Measurements from ENCODE around the gene LKAAEAR1. TPM values are rescaled to one million over a fixed set of nuclear protein-coding genes. Genes with fewer than 3 reads are reported as not detected.

The LKAAEAR1 gene
- polyA plus RNA-seq, 1 experiment, result not detected

GRCh38 chr20:64101731-64102621 lies 17.8 kb upstream of the LKAAEAR1 start:
- DNase-seq (ENCODE audit: low read depth), result no peak
- TF ChIP-seq CTCF (IDR thresholded peaks at IDR 0.05; ENCODE audit: insufficient read depth, low read depth, low read length), result peak; percentile 48
- Histone ChIP-seq H3K36me3 (ENCODE audit: control insufficient read depth, insufficient read depth, low read length) (no peaks in the 10 kb centered on the region), H3K27me3 (ENCODE audit: control insufficient read depth, insufficient read depth, low read length) (peaks cover 24% of the 10 kb centered on the region), H3K4me3 (ENCODE audit: low read depth, low read length) (no peak overlapping the region; the same call in 1 of the 2 replicates)
- ChIA-PET CTCF (interaction anchor here (1.3 to 1.5 kb wide), 2 partner anchors 11 to 19 kb away, joined by 4 to 6 read pairs; no protein-coding TSS in a partner anchor), POLR2A (no interaction called here)

GRCh38 chr20:64100946-64101688 lies 16.9 kb upstream of the LKAAEAR1 start:
- Histone ChIP-seq H3K4me3 (ENCODE audit: low read depth, low read length) (no peak overlapping the region), H3K27me3 (ENCODE audit: control insufficient read depth, insufficient read depth, low read length) (peaks cover 24% of the 10 kb centered on the region), H3K36me3 (ENCODE audit: control insufficient read depth, insufficient read depth, low read length) (no peaks in the 10 kb centered on the region)
- CTCF ChIA-PET, result interaction anchor here (1.3 to 1.5 kb wide), 2 partner anchors 10 to 18 kb away, joined by 4 to 6 read pairs; no protein-coding TSS in a partner anchor
- POLR2A ChIA-PET, result no interaction called here
- TF ChIP-seq CTCF (IDR thresholded peaks at IDR 0.05; ENCODE audit: insufficient read depth, low read depth, low read length), result no peak
- DNase-seq (ENCODE audit: low read depth), result no peak

GRCh38 chr20:64100566-64100888 lies 16.3 kb upstream of the LKAAEAR1 start:
- peaks cover 24% of the 10 kb centered on the region for H3K27me3 ChIP-seq (ENCODE audit: control insufficient read depth, insufficient read depth, low read length)
- ChIA-PET POLR2A (no interaction called here), CTCF (interaction anchor here (1.5 kb wide), 1 partner anchor 17 kb away, joined by 6 read pairs; no protein-coding TSS in a partner anchor)
- TF ChIP-seq CTCF (IDR thresholded peaks at IDR 0.05; ENCODE audit: insufficient read depth, low read depth, low read length), result no peak
- H3K4me3 ChIP-seq (ENCODE audit: low read depth, low read length), result no peak overlapping the region
- no peak for DNase-seq (ENCODE audit: low read depth)
- no peaks in the 10 kb centered on the region for H3K36me3 ChIP-seq (ENCODE audit: control insufficient read depth, insufficient read depth, low read length)

- ChIA-PET CTCF (interaction anchor here (0.6 to 1.0 kb wide), 2 partner anchors 10 to 1304 kb away, joined by 3 read pairs; partner anchors contain the start of gene MRGBP), POLR2A (no interaction called here)
- Histone ChIP-seq H3K36me3 (ENCODE audit: control insufficient read depth, insufficient read depth, low read length) (no peaks in the 10 kb centered on the region), H3K27me3 (ENCODE audit: control insufficient read depth, insufficient read depth, low read length) (peaks cover 24% of the 10 kb centered on the region), H3K4me3 (ENCODE audit: low read depth, low read length) (no peak overlapping the region)
- DNase-seq (ENCODE audit: low read depth), result no peak
- TF ChIP-seq CTCF (IDR thresholded peaks at IDR 0.05; ENCODE audit: insufficient read depth, low read depth, low read length), result no peak
Observed at GRCh38 chr20:64099880-64100565, 15.8 kb upstream of the LKAAEAR1 start.
